Heart left ventricle (tissue), 13 donors: ENCODE results near the gene NOM1.

Experiments
- CTCF ChIP-seq, 12 donors: fragments of 200-600 bp; sonication (generic) in 4 of 12; IDR thresholded peaks; one replicate each; pipeline versions ENCODE4 v1.5.0 to v1.8.0; 2018 to 2022; ENCODE audit warnings: antibody characterized with exemption in 12 of 12, mild to moderate bottlenecking in 5 of 12
- POLR2A ChIP-seq, 2 donors: fragments of 450-650 bp; IDR thresholded peaks; one replicate each; pipeline ENCODE4 v1.6.1; 2017; ENCODE audit warnings: antibody characterized with exemption in 2 of 2, mild to moderate bottlenecking in 2 of 2, moderate library complexity in 2 of 2
- donor health status: ischemic (EF 13 %, LVEDD 7.1; RV severe dilation, severe dysfunction).
- donor health status: DM: no; HTN: yes; CAD: no.
- donor health status: DM: no; HTN: no; CAD: no.
- donor health status: ischemic (EF 25% LVEDD 6.9; RV normal size, moderate dysfunction).
- donor health status: ischemic (EF 25% LVEDD 5.7; RV mildly dilated, moderate dysfunction).
- donor health status: ischemic (EF 35%, LVEDD 5.7; RV mildly dilated, moderate dysfunction).
- donor health status: nonischemic (EF 11% LVEDD 7.7; RV severe dilation, severe dysfunction).
- donor health status: DM: yes; HTN: yes; CAD: no.
- donor health status: PGD.
- donor health status: ischemic (EF 29% LVEDD 5.4; RV normal size, mild dysfunction).
- donor health status: nonischemic (EF 23%, LVEDD 6.1; RV moderate dilation, normal function).

GRCh38 chr7:156907656-156908055 lies 41.9 kb upstream of the NOM1 start:
- no peak for TF ChIP-seq CTCF (IDR thresholded peaks at IDR 0.05)
- TF ChIP-seq POLR2A (IDR thresholded peaks at IDR 0.05), result no peak
